ENCODE data around the gene TSPAN5.

TSPAN5 gene

GRCh38 chr4:98617358-98618047 lies 40.9 kb downstream of the TSPAN5 start:
- no peak for DNase-seq (ENCODE audit: low read depth in 2 of 2)

- no peak for DNase-seq (ENCODE audit: low read depth in 2 of 2)
These were observed 42.4 kb downstream of the TSPAN5 start for GRCh38 chr4:98615991-98616390.

GRCh38 chr4:98614662-98615061 lies 43.7 kb downstream of the TSPAN5 start:
- DNase-seq (ENCODE audit: low read depth in 2 of 2) = no peak

- no peak for DNase-seq (ENCODE audit: low read depth in 2 of 2)
These were observed 44.3 kb downstream of the TSPAN5 start for GRCh38 chr4:98614094-98614493.

GRCh38 chr4:98613453-98614075 lies 44.8 kb downstream of the TSPAN5 start:
- no peak for DNase-seq (ENCODE audit: low read depth in 2 of 2)

- no peak for DNase-seq (ENCODE audit: low read depth in 2 of 2)
These were observed 45.8 kb downstream of the TSPAN5 start for GRCh38 chr4:98612318-98613250.

- no peak for DNase-seq (ENCODE audit: low read depth in 2 of 2)
These were observed 46.6 kb downstream of the TSPAN5 start for GRCh38 chr4:98611677-98612317.

GRCh38 chr4:98610926-98611676 lies 47.3 kb downstream of the TSPAN5 start:
- no peak for DNase-seq (ENCODE audit: low read depth in 2 of 2)

- DNase-seq (ENCODE audit: low read depth in 2 of 2) = no peak
These were observed 48.0 kb downstream of the TSPAN5 start for GRCh38 chr4:98610431-98610830.

GRCh38 chr4:98609934-98610333 lies 48.5 kb downstream of the TSPAN5 start:
- no peak for DNase-seq (ENCODE audit: low read depth in 2 of 2)

GRCh38 chr4:98608356-98608755 lies 50.1 kb downstream of the TSPAN5 start:
- no peak for DNase-seq (ENCODE audit: low read depth in 2 of 2)

- no peak for DNase-seq (ENCODE audit: low read depth in 2 of 2)
These were observed 51.5 kb downstream of the TSPAN5 start for GRCh38 chr4:98606894-98607293.

- DNase-seq (ENCODE audit: low read depth in 2 of 2) = no peak
These were observed 53.2 kb downstream of the TSPAN5 start for GRCh38 chr4:98605216-98605615.

- no peak for DNase-seq (ENCODE audit: low read depth in 2 of 2)
These were observed 53.7 kb downstream of the TSPAN5 start for GRCh38 chr4:98604723-98605122.

- no peak for DNase-seq (ENCODE audit: low read depth in 2 of 2)
These were observed 54.5 kb downstream of the TSPAN5 start for GRCh38 chr4:98603683-98604521.

GRCh38 chr4:98602270-98602669 lies 56.1 kb downstream of the TSPAN5 start:
- no peak for DNase-seq (ENCODE audit: low read depth in 2 of 2)

- DNase-seq (ENCODE audit: low read depth in 2 of 2) = no peak
These were observed 56.7 kb downstream of the TSPAN5 start for GRCh38 chr4:98601708-98602107.

- no peak for DNase-seq (ENCODE audit: low read depth in 2 of 2)
These were observed 58.7 kb downstream of the TSPAN5 start for GRCh38 chr4:98599617-98600205.

GRCh38 chr4:98586962-98587354 lies 71.5 kb downstream of the TSPAN5 start:
- no peak for DNase-seq (ENCODE audit: low read depth in 2 of 2)

Measured in stimulated activated CD8-positive, alpha-beta memory T cell treated with anti-CD3 and anti-CD28 coated beads, Interleukin-7, amount 100 ng/mL, for 4 hours (primary cell).